Measurements from ENCODE around the gene LIMK1.
"Not testable (repeated sequence)": the region's sequence is repeated elsewhere in the genome, so short reads cannot be mapped to it uniquely, and the experiment has no call there.

Gene LIMK1

GRCh38 chr7:74105992-74106391 is 22.4 kb downstream of the LIMK1 start:
- DNase-seq (ENCODE audit: low spot score): no peak
- H3K36me3 Mint-ChIP-seq (ENCODE audit: low read depth): peaks cover 14% of the 10 kb centered on the region
- H3K4me3 Mint-ChIP-seq: no peak overlapping the region
- no peaks in the 10 kb centered on the region for H3K9me3 Mint-ChIP-seq
- H3K27ac Mint-ChIP-seq: no peak overlapping the region
- no peaks in the 10 kb centered on the region for H3K27me3 Mint-ChIP-seq (ENCODE audit: low read depth)
- H3K4me1 Mint-ChIP-seq (ENCODE audit: low read depth): no peaks in the 10 kb centered on the region

GRCh38 chr7:74106846-74107245 is 23.2 kb downstream of the LIMK1 start:
- Mint-ChIP-seq H3K27ac (no peak overlapping the region), H3K27me3 (ENCODE audit: low read depth) (no peaks in the 10 kb centered on the region), H3K4me3 (no peak overlapping the region), H3K36me3 (ENCODE audit: low read depth) (peaks cover 19% of the 10 kb centered on the region), H3K4me1 (ENCODE audit: low read depth) (no peaks in the 10 kb centered on the region), H3K9me3 (no peaks in the 10 kb centered on the region)
- DNase-seq (ENCODE audit: low spot score): no peak

DNA sequence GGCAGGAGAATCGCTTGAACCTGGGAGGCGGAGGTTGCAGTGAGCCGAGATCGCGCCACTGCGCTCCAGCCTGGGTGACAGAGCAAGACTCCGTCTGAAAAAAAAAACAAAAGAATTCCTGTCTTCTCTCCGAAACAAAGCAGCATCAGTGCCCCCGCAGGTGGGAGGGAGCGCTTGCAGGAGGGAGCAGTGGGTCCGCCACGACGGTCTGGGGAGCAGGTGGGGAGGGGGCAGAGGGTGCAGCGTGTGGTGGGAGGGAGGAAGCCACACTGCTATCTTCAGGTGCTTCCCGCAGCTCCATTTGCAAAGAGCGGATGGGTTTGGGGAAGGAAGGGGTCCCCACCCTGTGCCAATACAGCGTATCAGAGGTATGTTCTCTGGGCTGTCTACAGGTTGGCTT is 31.7 kb downstream of the LIMK1 start:
- Mint-ChIP-seq H3K27me3 (ENCODE audit: low read depth) (no peaks in the 10 kb centered on the region), H3K27ac (no peak overlapping the region), H3K36me3 (ENCODE audit: low read depth) (peaks cover 15% of the 10 kb centered on the region), H3K9me3 (no peaks in the 10 kb centered on the region), H3K4me1 (ENCODE audit: low read depth) (no peaks in the 10 kb centered on the region), H3K4me3 (no peak overlapping the region)
- no peak for DNase-seq (ENCODE audit: low spot score)

DNA sequence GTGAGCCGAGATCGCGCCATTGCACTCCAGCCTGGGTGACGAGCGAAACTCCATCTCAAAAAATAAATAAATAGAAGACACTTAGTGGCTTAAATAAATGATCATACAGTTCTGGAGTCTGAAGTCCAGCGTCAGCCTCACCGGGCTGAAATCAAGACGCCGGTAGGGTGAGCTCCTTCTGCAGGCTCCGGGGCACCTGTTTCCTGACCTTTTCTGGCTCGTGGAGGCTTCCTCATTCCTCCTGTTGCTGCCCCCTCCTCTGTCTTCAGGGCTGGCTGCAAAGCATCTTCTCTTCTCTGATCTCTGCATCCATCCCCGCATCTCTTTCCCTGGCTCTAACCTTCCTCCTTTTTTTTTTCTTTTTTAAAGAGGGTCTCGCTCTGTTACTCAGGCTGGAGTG is 32.8 kb downstream of the LIMK1 start:
- Mint-ChIP-seq H3K27me3 (ENCODE audit: low read depth) (no peaks in the 10 kb centered on the region), H3K4me3 (no peak overlapping the region), H3K36me3 (ENCODE audit: low read depth) (peaks cover 16% of the 10 kb centered on the region), H3K27ac (no peak overlapping the region), H3K9me3 (no peaks in the 10 kb centered on the region), H3K4me1 (ENCODE audit: low read depth) (no peaks in the 10 kb centered on the region)
- no peak for DNase-seq (ENCODE audit: low spot score)

DNA sequence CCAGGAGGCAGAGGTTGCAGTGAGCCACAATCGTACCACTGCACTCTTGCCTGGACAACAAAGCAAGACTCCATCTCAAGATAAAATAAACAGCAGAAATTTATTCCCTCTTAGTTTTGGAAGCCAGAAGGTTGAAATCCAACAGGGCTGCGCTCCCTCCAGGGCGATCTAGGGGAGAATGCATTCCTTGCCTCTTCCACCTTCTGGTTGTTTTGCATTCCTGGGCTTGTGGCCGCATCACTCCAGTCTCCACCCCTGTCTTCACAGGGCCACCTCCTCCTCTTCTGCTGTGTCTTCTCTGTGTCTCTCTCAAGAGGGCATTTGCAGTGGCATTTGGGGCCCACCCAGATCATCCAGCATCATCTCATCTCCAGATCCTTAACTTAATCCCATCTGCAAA is 36.2 kb downstream of the LIMK1 start:
- no peak for DNase-seq (ENCODE audit: low spot score)
- H3K4me1 Mint-ChIP-seq (ENCODE audit: low read depth): no peaks in the 10 kb centered on the region
- no peak overlapping the region for H3K27ac Mint-ChIP-seq
- H3K36me3 Mint-ChIP-seq (ENCODE audit: low read depth): peaks cover 10% of the 10 kb centered on the region
- H3K4me3 Mint-ChIP-seq: no peak overlapping the region
- no peaks in the 10 kb centered on the region for H3K27me3 Mint-ChIP-seq (ENCODE audit: low read depth)
- no peaks in the 10 kb centered on the region for H3K9me3 Mint-ChIP-seq

GRCh38 chr7:74121401-74122249 is 38.0 kb downstream of the LIMK1 start:
- Mint-ChIP-seq H3K27ac (no peak overlapping the region), H3K9me3 (no peaks in the 10 kb centered on the region), H3K4me3 (no peak overlapping the region), H3K27me3 (ENCODE audit: low read depth) (no peaks in the 10 kb centered on the region), H3K36me3 (ENCODE audit: low read depth) (peaks cover 10% of the 10 kb centered on the region), H3K4me1 (ENCODE audit: low read depth) (no peaks in the 10 kb centered on the region)
- no peak for DNase-seq (ENCODE audit: low spot score)

- H3K9me3 Mint-ChIP-seq; H3K4me1 Mint-ChIP-seq (ENCODE audit: low read depth); DNase-seq (ENCODE audit: low spot score): not testable (repeated sequence)
These were observed 40.3 kb downstream of the LIMK1 start for GRCh38 chr7:74123892-74124291.

DNA sequence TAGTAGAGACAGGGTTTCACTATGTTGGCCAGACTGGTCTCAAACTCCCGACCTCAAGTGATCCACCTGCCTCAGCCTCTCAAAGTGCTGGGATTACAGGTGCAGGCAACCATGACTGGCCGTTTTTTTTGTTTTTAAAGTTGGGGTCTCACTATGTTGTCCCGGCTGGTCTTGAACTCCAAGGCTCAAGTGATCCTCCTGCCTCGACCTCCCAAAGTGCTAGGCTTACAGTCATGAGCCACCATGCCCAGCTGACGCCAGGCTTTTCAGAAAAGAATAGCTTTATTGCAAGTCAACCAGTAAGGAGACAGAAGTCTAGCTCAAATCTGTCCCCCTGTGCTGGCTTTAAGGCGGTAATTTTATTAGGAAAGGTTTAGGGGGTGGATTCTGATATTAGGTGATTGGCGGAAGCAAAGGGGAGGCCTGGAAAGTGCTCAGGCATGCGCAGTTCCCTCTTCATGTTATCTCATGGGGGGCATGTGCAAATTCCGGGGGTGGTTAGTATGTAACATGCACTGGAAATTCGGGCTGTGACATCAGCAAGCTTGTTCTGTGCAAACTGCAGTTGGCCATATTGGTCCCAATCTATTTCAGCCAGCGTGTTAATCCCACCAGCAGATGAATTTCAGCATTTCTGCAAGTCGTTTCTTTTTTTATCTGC is 42.7 kb downstream of the LIMK1 start:
- Mint-ChIP-seq H3K4me3 (no peak overlapping the region), H3K9me3 (no peaks in the 10 kb centered on the region), H3K4me1 (ENCODE audit: low read depth) (no peaks in the 10 kb centered on the region), H3K27ac (no peak overlapping the region), H3K36me3 (ENCODE audit: low read depth) (peaks cover 2% of the 10 kb centered on the region), H3K27me3 (ENCODE audit: low read depth) (no peaks in the 10 kb centered on the region)
- no peak for DNase-seq (ENCODE audit: low spot score)

More at GRCh38 chr7:74123892-74124291, 40.3 kb downstream of the LIMK1 start:
- not testable (repeated sequence) for H3K27ac Mint-ChIP-seq; H3K36me3 Mint-ChIP-seq (ENCODE audit: low read depth); H3K4me3 Mint-ChIP-seq; H3K27me3 Mint-ChIP-seq (ENCODE audit: low read depth)

- no peaks in the 10 kb centered on the region for H3K9me3 Mint-ChIP-seq
- no peaks in the 10 kb centered on the region for H3K27me3 Mint-ChIP-seq (ENCODE audit: low read depth)
- H3K4me3 Mint-ChIP-seq: no peak overlapping the region
- no peak overlapping the region for H3K27ac Mint-ChIP-seq
- DNase-seq (ENCODE audit: low spot score): no peak
- H3K36me3 Mint-ChIP-seq (ENCODE audit: low read depth): no peaks in the 10 kb centered on the region
- H3K4me1 Mint-ChIP-seq (ENCODE audit: low read depth): peaks cover 5% of the 10 kb centered on the region
These were observed 46.3 kb downstream of the LIMK1 start for GRCh38 chr7:74129887-74130286.

DNA sequence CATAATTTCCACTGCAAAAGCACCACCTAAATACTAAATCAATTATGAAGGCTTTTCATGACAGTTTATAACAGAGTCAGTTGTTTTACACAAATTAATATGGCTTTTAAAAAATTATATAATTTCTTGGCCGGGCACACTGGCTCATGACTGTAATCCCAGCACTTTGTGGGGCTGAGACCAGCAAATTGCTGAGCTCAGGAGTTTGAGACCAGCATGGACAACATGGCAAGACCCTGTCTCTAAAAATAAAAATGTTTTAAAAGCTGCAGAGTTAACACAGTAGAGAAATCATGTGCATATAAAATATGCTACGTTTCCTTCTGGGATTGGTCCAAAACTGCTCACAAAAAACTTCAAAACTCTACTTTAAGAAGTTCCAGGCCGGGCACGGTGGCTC is 46.9 kb downstream of the LIMK1 start:
- H3K27ac Mint-ChIP-seq: no peak overlapping the region
- H3K4me3 Mint-ChIP-seq: no peak overlapping the region
- no peaks in the 10 kb centered on the region for H3K36me3 Mint-ChIP-seq (ENCODE audit: low read depth)
- no peak for DNase-seq (ENCODE audit: low spot score)
- H3K9me3 Mint-ChIP-seq: no peaks in the 10 kb centered on the region
- peaks cover 5% of the 10 kb centered on the region for H3K4me1 Mint-ChIP-seq (ENCODE audit: low read depth)
- H3K27me3 Mint-ChIP-seq (ENCODE audit: low read depth): no peaks in the 10 kb centered on the region

GRCh38 chr7:74134117-74134620 is 50.6 kb downstream of the LIMK1 start:
- peak; percentile 29 for DNase-seq (ENCODE audit: low spot score)
- no peak overlapping the region for H3K27ac Mint-ChIP-seq
- peaks cover 5% of the 10 kb centered on the region for H3K4me1 Mint-ChIP-seq (ENCODE audit: low read depth)
- no peaks in the 10 kb centered on the region for H3K27me3 Mint-ChIP-seq (ENCODE audit: low read depth)
- H3K9me3 Mint-ChIP-seq: no peaks in the 10 kb centered on the region
- H3K36me3 Mint-ChIP-seq (ENCODE audit: low read depth): no peaks in the 10 kb centered on the region
- no peak overlapping the region for H3K4me3 Mint-ChIP-seq

GRCh38 chr7:74138334-74138867 is 54.8 kb downstream of the LIMK1 start:
- Mint-ChIP-seq H3K27me3 (ENCODE audit: low read depth) (peaks cover 2% of the 10 kb centered on the region), H3K4me1 (ENCODE audit: low read depth) (peaks cover 9% of the 10 kb centered on the region), H3K36me3 (ENCODE audit: low read depth) (no peaks in the 10 kb centered on the region), H3K4me3 (no peak overlapping the region), H3K9me3 (no peaks in the 10 kb centered on the region), H3K27ac (peak overlapping the region; percentile 4)
- DNase-seq (ENCODE audit: low spot score): no peak

GRCh38 chr7:74138945-74139843 is 55.6 kb downstream of the LIMK1 start:
- Mint-ChIP-seq H3K4me3 (no peak overlapping the region), H3K36me3 (ENCODE audit: low read depth) (no peaks in the 10 kb centered on the region), H3K27me3 (ENCODE audit: low read depth) (peaks cover 2% of the 10 kb centered on the region), H3K4me1 (ENCODE audit: low read depth) (peaks cover 6% of the 10 kb centered on the region), H3K9me3 (no peaks in the 10 kb centered on the region), H3K27ac (no peak overlapping the region)
- no peak for DNase-seq (ENCODE audit: low spot score)

Data from T-helper 2 cell treated with Interferon-gamma antibody and Interleukin-4, amounts not matched to agents 5 μg/mL and 100 μg/mL, for 36 hours (primary cell).